Measurements from ENCODE around the gene TCAP.

The TCAP gene, protein sequence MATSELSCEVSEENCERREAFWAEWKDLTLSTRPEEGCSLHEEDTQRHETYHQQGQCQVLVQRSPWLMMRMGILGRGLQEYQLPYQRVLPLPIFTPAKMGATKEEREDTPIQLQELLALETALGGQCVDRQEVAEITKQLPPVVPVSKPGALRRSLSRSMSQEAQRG

DNA sequence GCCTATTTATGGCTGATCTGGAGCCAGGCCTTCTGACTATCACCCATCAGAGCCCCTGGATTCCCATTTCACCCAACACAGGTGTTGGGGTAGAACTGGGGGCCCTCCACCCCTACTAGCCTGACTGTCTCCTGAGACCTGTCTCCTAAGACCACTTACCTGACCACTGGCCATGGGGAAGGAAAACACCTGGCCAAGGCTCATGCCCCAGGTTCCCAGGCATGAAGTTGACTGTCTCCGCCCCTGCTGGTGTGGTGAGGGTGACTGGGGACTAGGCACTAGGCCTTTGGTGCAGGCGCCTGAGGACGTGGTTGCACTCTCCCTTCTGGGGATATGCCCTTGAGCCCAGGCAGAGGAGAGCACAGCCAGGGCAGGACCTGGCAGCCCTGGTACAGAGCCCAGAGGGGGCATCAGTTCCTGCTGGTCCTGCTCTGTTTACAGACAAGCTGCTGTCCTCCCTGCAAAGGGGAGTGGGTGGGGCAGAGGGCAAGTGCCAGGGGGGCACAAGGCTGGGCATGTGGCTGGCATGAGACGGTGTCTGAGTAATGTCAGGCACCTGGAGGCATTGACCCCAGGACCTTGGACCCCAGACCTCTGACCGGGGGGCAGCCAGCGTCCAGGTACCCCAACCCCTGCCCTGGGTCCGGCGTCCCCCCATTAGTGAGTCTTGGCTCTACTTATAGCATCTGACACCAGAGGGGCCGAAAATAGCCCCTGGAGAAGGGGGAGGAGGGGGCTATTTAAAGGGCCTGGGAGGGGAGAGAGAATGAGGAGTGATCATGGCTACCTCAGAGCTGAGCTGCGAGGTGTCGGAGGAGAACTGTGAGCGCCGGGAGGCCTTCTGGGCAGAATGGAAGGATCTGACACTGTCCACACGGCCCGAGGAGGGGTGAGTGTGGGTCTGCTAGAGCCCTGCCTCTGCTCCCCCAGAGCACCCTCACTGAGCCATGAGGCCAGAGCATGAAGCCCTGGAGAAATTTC, at the start of gene TCAP:
Gene TCAP, plus strand, starts transcription at position 769 of the 981 bp plus-strand sequence. Its CDS starts 11 bp downstream, at position 780.
- Histone ChIP-seq H3K27ac (peak within 1 kb of the TSS; percentile 66 to 82), H3K4me3 (peak within 1 kb of the TSS; percentile 70)
- no peak for DNase-seq (ENCODE audit: low spot score)
- no peak for TF ChIP-seq CTCF (IDR thresholded peaks at IDR 0.05)

DNA sequence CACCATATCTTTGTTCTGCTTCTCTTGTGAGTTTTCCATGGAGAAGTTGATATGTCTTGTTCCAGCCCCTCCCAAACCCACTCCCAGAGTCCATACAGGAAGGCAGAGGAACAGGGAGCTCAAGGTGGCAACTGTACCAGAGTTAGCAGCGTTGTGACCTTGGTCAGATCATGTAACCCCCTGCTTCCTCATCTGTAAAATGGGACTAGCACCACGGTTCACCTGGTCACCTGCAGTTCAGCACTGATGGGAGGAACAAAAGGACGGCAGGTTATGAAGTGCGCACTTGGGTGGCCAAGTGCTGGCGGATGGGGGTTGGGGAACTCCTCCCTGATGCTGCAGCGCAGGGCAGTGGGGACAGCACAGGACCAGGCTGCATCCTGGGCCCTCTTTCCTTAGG, 49.7 kb upstream of the TCAP start:
- DNase-seq (ENCODE audit: low spot score): no peak
- H3K4me3 ChIP-seq: no peak overlapping the region
- no peak for TF ChIP-seq CTCF (IDR thresholded peaks at IDR 0.05)
- no peak overlapping the region for H3K27ac ChIP-seq

DNA sequence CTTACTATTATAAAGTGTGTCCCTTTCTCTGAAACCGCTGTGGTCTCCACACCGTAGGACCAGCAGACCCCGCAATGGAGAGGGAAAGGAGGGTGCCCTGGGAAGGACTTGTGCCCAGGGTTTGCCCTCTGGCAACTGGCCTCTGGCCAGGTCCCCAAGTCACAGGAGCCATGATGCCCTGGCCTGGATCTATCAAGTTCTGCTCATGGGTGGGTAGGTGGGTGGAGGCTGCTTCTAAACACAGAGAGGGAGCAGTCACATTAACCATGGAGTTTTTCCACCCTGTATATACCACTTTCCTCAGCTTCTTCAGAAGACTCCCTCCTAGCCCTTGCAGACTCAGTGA, 48.1 kb upstream of the TCAP start:
- H3K27ac ChIP-seq: no peak overlapping the region
- TF ChIP-seq CTCF (IDR thresholded peaks at IDR 0.05): no peak
- peak overlapping the region; percentile 81 for H3K4me3 ChIP-seq
- DNase-seq (ENCODE audit: low spot score): no peak

- peak overlapping the region in 1 of 2 donors; percentile 58 for H3K27ac ChIP-seq
- peak overlapping the region; percentile 81 for H3K4me3 ChIP-seq
- TF ChIP-seq CTCF (IDR thresholded peaks at IDR 0.05): no peak
- no peak for DNase-seq (ENCODE audit: low spot score)
Observed at GRCh38 chr17:39617446-39618245, 47.5 kb upstream of the TCAP start.

GRCh38 chr17:39618246-39618913, 46.8 kb upstream of the TCAP start:
- no peak for DNase-seq (ENCODE audit: low spot score)
- H3K4me3 ChIP-seq: peak overlapping the region; percentile 81
- H3K27ac ChIP-seq: peak overlapping the region in 1 of 2 donors; percentile 58
- TF ChIP-seq CTCF (IDR thresholded peaks at IDR 0.05): no peak

DNA sequence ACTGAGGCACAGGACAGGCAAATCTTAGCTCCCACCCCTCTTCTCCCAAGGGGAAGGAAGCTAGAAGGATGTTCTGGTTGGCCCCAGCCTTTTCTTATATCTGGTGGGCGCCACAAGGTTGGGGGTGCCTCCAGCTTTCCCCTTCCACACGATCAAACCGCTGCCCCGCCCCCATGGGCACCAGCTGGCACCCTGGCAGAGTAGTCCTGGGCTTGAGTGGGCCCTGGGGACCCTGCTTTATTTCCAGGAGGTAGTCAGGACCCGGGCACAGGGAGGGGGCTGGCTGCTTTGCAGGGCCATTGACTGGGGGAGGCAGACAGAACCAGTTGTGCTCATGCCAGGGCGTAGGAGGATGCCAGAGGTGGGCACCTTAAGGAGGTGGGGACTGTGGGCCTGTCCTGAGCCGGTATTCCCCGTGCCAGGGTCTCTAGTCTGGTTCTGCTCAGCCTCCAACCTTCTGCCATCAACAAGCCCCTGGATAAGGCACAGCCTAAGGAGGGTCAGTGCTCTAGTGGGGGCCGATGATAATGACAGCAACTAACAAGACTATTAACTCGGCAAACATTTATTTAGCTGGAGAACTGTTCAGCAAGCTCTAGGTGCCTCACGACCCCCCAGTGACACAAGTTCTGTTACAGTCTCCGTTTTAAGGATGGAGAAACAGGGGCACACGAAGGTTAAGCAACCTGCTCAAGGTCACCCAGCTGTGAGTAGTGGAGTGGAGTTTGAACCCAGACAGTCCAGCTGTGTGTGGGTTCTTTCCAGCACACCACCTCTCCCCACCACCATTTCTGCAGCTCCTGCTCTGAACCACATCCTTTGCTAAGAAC, 46.0 kb upstream of the TCAP start:
- Histone ChIP-seq H3K27ac (no peak overlapping the region), H3K4me3 (no peak overlapping the region)
- DNase-seq (ENCODE audit: low spot score): no peak
- no peak for TF ChIP-seq CTCF (IDR thresholded peaks at IDR 0.05)

Data from coronary artery (tissue), 2 donors.